SK-MEL-5 (cell line): Measurements from ENCODE around the gene STK32B. TPM values are rescaled to one million over a fixed set of nuclear protein-coding genes. Genes with fewer than 3 reads are reported as not detected.

Source experiments
- DNase-seq: peaks from one replicate; pipeline ENCODE4 v3.0.0-alpha.2; 2016; ENCODE audit warnings: low read depth, low spot score
- in situ Hi-C: cut with HindIII; loops from 2 replicates; pipeline ENCODE4 v1.10.0; 2016; ENCODE audit warnings: low sequenced_read_pairs, high pct_unique_total_duplicates, low pct_unique_long_range_greater_than_20kb
- total RNA-seq: library from RNA; depleted of rRNA; stranded (reverse); fragments of >200 nt; shearing (Covaris generic); gene quantifications from 2 replicates; pipeline ENCODE4 v1.2.3, GENCODE V29; 2014

Gene STK32B
- total RNA-seq, 1 experiment from 2014 or later: 3.1 TPM

DNA sequence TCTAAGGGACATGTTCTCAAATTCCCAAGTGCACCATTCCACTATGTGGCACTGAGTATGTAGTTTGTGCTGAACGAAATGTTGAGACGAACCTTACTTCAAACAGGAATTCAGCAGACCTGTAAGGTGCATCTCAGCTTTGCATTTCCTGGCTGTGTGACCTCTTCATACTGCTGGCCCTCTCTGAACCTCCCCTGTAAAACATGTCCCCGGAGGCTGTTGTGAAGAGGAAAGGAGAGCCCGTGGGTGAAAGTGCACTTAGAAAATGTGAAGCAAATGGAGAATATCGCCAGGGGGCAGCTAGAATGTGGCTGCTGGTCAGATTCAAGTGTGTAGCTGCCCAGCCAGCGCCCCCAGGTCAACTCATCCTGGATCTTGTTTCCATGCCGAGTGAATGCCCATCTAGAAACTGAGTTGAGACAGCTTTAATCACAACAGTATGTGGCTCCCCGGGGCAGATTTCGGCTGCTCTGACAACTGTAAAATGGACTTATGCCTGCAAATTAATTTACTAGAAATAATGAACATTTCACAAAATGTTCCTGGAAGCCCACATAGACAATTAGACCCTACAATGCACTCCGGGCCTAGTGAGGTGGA, 393.7 kb downstream of the STK32B start:
- in situ Hi-C loops: no loop called here
- no peak for DNase-seq

DNA sequence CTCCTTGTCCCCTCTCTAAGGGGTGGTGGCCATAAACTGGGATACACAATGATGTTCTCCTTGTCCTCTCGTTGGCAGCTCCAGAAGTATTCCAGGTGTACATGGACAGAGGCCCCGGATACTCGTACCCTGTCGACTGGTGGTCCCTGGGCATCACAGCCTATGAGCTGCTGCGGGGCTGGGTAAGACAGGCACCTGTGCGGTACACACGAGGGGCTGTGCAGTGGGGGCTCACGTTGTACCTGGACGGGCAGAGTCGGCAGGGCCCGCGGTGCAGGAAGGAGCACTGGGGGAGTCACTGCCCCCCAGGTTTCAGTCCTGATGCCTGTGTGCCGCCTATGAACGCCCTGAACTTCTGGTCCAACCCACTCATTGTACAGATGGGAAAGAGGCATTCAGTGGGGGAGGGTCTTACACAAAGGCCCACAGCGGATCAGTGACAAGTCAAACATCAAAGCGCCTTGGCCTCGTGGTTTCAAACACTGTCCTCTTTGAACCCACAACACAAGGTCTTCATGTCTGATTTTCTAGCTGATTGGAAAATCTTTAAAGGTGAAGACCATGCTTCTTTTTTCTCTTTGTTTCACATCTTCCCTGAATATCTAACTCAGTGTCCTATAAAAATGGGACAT, 395.4 kb downstream of the STK32B start:
- in situ Hi-C loops: no loop called here
- DNase-seq: no peak

DNA sequence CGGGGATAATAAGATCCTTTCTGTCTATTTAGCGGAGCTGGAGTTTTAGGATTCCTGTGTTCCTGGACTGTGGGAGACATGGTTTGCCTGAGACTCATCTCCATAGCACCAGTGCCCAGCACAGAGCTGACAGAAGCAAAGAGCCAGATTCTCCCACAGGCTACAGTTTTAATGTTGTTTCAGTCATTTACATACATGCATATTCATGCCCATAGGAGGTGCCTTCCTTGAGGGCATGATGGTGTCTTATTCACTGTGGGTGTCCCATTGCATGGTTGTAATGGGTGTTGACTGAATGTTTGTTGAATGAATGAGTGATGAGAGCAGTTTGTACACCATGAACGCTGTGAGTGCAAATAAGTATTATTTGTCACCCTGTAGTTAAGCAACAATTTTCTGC, 396.5 kb downstream of the STK32B start:
- in situ Hi-C loops: no loop called here
- no peak for DNase-seq

DNA sequence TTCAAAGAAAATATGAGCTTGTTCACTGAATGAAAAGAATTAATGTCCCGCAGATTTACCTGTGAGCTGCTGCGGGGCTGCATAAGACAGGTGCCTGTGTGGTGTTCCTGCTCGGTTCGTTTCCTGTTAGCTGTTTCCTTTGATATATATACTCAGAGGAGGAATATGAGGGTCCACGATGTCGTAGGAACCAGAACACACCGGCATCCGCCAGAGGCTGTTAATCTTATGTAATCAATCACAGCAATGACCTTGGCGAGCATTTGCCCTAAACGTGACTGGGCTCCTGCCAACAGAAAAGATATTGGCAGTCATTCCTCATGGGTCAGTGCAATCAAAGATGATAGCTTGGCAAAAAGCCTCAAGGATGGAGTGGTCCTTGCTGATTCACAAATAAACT, 396.9 kb downstream of the STK32B start:
- in situ Hi-C loops: no loop called here
- DNase-seq: no peak

DNA sequence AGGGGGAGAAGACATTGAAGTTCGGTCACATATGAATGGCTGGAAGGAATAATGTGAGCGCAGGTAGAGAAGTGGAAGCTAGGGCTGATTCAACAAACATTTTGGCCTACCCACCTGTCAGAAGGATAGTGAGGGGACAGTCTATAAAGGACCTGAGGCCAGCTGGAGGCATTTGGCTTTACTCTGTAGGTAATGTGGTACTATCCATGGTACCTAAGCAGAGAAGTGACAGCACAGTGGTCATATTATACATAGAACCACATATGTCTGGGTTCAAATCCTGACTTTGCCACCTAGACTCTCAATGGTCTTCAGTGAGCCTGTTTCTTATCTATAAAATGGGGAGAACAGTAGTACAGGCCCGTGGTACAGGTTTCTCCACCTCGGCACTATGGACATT, 400.0 kb downstream of the STK32B start:
- in situ Hi-C loops: no loop called here
- no peak for DNase-seq

DNA sequence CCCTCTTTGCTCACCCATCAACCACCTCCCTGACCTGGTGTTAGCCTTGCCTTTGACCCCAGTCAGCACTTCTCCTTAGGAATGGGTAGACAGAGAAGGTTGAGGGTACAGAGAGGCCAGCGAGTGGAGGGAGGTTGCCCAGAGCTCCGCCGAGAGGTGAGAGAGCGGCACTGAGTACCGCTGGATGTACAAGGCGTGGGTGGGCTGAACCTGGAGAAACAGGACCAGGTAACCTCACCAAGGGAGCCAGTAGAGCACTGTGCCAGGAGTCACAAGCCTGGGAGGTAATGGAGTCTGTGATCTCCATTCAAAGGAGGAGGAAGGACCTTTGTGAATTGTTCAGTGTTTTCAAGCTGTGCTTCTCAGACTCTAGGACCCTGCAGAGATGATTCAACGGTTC, 400.9 kb downstream of the STK32B start:
- no peak for DNase-seq
- in situ Hi-C loops: no loop called here

DNA sequence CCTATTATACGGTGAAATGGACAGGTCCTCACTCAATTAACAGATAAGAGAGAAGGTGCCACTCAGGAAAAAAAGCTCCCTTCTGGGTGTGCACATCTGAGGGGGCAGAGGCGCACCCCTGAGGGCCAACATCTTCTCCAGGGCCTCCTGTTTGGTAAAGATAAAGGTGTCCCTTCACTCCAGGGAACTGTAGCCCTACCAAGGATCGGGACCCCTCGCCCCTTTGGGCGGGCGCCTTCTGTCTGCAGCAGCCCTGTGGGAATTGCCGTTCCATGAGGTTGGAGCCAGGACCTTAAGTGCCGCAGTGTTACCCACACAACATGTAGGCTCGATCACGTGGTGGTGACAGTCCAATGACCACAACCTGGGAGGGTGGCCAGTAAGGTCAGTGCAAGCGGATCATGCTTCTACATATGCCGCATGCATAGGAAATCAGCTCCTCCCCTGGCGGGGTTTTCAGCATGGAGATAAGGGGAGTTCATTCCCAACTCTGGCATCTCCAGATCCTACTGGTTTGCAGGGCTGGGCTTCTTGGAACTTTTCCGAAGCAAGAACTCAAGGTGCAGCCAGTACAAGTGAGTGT, 403.8 kb downstream of the STK32B start:
- in situ Hi-C loops: no loop called here
- DNase-seq: no peak

DNA sequence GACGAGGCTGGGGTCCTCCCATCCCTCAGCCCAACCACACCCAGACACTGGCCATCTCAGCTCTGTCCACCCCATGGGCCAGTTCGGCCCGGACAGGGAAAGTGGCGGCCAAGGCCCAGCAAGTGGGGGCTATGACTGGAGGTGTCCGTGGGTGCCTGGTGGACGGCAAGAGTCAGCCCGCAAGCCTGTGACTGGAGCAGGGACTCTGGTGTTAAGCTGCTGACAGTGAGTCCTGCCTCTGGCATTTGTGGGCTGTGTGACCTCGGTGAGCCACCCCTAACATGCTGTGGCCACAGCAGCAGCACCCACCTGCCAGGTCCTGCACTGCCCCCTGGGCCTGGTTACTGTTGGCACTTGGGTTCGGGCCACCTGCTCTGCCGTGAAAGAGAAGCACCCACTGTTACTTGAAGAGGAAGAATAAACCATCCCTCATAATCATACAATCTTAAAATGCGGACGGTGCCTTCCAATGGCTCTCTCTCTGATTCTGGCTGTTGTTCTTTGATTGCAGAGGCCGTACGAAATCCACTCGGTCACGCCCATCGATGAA, 405.1 kb downstream of the STK32B start:
- DNase-seq: no peak
- in situ Hi-C loops: no loop called here

DNA sequence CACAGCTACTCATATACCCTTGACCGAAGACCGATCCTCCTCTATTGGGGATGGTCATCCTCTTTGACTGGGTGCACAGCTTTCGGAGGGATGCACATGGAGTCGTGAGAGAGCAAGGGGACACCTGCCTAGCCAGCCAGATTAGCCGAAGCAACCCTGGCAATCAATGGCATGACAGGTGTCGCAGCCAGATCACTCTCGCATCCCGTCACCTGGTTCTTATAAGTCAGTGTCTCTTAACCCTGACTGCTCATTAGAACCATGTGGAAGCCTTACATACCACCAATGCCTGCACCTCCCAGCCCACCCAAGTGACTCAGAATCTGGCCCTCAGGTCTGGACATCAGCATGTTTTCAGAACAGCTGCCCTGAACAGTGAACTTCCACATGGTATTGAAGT, 407.4 kb downstream of the STK32B start:
- DNase-seq: no peak
- in situ Hi-C loops: no loop called here

DNA sequence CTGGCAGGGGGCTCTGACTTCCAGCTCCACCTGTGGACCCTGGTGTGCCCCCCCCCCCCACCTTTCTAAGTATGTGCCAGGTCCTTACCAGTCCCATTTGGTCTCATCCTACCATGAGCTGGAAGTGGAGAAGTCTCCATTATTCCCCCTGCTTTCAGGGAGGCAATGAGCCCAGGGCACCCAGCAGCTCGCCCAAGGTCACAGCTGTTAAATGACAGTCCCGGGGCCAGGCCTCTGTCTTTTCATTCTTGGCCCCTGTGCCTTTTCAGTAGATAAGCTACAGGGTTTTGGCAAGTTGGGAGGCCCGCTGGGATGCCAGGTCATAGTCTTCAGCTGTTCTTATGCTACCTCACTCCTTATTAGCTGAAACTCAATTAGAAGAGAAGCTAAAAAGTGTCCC, 408.0 kb downstream of the STK32B start:
- in situ Hi-C loops: no loop called here
- DNase-seq: no peak

DNA sequence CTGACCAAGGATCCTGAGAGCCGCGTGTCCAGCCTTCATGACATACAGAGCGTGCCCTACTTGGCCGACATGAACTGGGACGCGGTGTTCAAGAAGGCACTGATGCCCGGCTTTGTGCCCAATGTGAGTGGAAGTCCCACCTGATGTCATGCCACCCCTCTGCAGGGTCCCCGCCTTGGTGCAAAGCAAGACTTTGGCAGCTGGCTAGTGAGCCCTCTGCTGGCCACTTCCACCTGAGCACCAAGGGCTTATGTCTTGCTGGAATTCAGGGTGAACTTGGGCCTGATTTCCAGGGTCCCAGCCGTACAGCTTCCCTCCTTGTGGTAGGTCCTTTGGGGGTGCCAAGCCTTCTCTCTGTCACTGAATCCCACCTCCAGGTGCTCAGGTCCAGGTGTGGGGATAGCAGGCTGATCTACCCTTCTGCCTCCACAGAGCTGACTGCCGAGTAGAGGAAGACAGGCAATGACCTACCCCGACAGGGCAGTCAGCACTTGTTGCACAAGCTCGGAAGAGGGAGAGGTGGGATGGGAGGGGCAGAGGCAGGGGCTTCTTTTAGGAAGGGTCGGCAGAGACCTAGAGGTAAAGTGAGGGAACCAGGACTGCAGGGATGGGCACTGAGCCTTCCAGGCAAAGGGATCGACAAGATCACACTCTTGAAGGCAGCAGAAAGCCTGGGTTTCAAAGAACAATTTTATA, 409.0 kb downstream of the STK32B start:
- in situ Hi-C loops: no loop called here
- peak; percentile 52 for DNase-seq

DNA sequence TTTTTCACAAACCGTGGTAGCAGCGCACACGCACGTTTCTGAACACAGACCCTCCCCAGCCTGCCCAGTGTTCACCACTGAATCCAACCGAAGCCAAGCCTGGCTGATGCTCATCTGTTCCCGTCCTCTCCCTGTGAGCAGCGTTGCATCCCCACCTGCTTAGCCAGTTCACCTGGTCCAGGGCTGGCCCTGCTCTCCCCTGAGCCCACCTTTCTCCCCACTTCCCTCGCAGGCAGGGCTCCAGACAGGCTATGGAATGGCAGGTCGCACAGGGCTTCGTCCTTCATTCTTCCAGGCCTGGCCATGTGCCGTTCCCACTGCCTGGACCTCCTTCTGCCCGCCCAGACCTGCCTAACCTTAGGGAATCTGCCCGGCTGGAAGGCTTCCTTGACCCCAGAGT, 410.2 kb downstream of the STK32B start:
- in situ Hi-C loops: no loop called here
- no peak for DNase-seq

DNA sequence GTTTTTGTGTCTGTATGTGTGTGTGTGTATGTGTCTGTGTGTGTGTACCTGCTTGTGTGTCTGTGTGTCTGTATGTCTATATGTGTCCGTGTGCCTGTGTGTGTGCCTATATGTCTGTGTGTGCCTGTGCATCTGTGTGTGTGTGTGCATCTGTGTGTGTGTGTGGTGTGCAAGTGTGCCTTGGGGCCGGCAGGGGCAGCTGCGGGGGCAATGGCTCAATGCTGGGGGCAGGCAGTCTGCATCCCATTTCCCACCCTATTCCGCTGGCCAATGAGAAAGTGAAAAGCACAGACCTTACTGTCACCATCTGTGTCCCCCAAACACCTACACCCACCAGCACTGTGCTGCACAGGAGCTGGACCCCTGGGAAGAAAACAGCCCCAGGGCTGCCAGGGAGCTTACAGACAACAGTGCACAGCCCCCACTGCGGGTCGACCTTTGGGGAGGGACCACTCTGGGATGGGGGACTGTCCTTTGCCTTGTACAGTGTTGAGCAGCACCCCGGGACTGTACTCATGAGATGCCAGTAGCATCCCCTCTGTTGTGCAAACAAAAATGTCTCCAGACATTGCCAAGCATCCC, 411.1 kb downstream of the STK32B start:
- no peak for DNase-seq
- in situ Hi-C loops: no loop called here

DNA sequence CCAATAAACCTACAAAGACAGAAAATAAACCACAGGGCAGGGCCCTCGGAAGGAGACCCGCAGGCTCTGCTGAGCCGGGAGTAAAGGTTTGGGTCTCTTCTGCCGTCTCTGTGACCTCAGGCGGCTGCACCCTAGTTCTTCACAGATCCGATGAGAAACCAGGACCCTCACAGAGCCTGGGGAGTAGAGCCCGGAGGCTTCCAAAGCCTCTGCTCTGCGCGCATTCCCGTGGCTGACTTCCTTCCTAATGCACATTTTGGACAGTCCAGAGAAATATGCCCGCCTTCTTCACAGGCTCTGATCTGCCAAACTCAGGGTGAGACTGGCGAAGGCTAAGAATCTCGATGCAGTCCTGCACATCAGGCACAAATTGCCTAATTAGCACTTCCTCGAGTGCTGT, 411.6 kb downstream of the STK32B start:
- in situ Hi-C loops: no loop called here
- DNase-seq: no peak

DNA sequence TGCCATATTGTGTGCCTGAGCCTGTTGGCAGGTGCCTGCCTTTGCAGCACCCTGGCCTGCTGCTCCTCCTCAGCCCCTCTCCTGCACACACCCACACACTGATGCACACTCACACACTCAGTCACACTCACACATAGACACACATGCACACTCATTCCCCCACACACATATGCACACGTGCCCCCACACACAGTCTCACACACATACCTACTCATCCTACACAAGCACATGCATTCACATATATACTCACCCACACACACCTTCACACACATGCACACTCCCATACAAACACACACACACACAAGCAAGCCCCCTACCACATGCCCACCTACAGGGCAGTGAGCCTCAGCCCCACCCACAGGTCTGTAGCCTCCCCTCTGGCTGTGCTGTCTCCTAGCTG, 412.1 kb downstream of the STK32B start:
- in situ Hi-C loops: no loop called here
- no peak for DNase-seq

DNA sequence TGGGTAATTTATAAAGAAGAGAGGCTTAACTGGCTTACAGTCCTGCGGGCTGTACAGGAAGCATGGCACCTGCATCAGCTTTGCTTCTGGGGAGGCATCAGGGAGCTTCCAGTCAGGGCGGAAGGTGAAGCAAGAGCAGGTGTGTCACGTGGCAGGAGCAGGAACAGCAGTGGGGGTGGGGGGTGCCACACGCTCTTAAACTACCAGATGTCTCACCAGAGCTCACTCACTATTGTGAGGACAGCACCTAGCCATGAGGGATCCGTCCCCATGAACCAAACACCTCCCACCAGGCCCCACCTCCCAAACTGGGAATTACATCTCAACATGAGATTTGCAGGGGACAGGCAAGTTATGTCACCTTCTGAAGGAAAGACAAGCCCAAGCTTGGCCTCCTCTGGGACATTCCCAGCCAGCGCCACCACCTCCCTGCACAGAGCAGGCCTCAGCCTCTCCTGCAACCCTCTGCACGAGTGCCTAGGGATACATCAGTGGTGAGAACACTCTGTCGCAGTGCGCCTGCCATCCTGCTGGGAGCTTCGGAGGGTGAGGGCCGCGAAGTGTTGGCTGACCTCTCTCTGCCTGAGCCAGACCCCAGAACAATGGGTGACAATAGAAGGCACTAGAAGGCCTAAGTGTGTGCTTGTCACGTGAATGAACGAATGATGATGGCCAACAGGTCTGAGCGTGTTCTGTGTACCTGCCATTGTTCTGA, 412.8 kb downstream of the STK32B start:
- in situ Hi-C loops: no loop called here
- no peak for DNase-seq

DNA sequence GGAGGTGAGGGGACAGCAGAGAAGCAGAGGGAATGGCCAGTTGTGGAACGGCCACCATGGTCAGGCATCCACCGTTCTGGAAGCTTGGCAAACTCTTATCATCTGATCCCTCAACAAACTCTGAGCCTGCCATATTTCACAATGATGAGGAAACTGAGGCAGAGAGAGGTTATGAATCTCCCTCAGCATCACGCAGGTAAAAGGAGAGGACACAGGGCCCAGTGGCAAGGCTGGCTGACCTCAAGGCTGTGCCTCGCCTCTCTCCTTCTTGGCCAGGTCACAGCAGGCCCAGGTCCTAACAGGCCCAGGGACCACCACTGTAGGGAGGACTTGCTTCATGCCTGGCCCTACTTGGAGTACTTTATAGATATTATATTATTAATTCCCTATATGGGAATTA, 414.2 kb downstream of the STK32B start:
- DNase-seq: no peak
- in situ Hi-C loops: no loop called here

DNA sequence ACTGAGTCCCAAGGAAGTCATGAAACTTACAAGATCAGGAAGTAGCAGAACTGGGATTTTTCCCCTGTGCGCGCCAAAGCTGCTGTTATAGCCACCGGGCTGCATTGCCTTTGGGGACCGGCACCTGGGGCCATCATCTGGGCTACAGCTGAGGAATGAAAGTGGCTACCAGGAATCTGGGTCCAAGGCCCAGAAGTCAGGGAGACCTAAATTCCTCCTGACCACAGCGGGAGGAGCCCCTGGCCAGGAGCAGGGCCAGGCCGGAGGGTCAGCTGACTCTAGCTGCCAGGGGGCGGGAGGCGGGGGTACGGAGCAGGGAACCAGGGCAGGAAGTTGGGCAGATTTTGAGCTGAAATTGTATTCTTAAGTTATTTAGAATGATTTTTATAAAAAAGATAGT, 414.7 kb downstream of the STK32B start:
- DNase-seq: no peak

More for the DNA sequence above, 414.7 kb downstream of the STK32B start:
- in situ Hi-C loops: no loop called here
